Activated naive CD4-positive, alpha-beta T cell treated with anti-CD3 and anti-CD28 coated beads, Interleukin-2, amount 50 U/mL, for 16 hours (primary cell): Measurements from ENCODE around the gene COBL.
"Not testable (repeated sequence)": the region's sequence is repeated elsewhere in the genome, so short reads cannot be mapped to it uniquely, and the experiment has no call there.

Experiments used
- DNase-seq: peaks from one replicate; pipeline ENCODE4 v3.0.0-alpha.2; 2020

The COBL gene

GRCh38 chr7:51013861-51014511 lies 302.6 kb downstream of the COBL start:
- DNase-seq, result no peak

- DNase-seq, result no peak
These were observed 303.3 kb downstream of the COBL start for GRCh38 chr7:51013218-51013786.

- no peak for DNase-seq
These were observed 303.9 kb downstream of the COBL start for GRCh38 chr7:51012569-51013217.

GRCh38 chr7:51011710-51012350 lies 304.8 kb downstream of the COBL start:
- DNase-seq, result no peak

DNA sequence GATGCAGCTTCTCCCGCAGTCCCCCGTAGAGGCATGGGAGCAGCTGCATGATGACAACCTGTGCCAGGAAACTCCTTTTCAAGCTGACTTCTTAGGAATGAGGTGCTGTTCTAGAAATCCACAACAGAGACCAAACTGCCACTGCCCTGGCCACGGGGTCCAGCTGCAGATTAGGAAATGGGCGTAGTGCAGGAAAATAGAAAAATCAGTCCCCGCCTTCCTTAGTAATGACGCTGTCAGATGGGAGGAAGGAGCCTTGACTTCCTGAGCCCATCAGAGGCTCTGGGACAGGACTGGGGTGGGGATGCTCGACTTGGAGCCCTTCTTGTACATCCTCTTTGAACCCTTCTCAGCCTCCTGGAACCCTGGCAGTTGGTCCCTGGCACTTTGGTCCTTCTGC lies 306.1 kb downstream of the COBL start:
- DNase-seq, result no peak

DNA sequence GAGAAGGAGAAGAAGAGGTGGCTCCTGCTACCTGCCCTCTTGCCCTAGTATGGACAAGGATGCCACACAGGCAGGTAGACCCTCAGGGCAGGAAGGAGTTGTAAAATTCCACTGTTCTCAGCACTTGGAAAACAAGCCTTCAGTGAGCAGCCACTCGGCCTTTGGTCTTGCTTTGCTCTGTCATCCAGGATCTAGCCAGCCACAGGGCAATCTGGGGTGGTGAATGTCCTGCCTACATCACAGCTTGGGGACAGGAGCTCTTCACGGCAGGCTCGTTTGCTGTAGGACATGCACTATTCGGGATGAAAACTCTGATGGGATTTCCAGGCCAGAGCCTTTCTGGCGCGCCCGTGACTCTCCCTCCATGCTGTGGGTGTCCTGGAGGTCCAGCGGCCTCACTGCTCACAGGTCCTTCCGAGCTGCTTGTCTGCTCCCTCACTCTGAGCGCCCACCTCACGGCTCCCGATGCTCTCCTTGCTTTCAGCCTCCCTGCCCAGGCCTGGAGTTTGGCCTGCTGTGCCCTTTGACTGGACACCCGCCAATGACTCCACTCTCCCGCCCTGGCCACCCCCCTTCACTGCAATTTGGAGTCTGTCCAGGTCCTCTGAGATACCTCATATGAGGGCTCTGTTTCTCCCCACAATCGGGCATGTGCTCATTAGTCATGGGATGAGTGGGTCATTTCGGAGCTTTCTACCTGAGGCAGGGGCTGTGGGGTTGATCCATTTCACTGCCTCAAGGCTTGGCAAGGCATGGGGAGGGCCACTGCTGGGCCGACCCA lies 306.7 kb downstream of the COBL start:
- no peak for DNase-seq

DNA sequence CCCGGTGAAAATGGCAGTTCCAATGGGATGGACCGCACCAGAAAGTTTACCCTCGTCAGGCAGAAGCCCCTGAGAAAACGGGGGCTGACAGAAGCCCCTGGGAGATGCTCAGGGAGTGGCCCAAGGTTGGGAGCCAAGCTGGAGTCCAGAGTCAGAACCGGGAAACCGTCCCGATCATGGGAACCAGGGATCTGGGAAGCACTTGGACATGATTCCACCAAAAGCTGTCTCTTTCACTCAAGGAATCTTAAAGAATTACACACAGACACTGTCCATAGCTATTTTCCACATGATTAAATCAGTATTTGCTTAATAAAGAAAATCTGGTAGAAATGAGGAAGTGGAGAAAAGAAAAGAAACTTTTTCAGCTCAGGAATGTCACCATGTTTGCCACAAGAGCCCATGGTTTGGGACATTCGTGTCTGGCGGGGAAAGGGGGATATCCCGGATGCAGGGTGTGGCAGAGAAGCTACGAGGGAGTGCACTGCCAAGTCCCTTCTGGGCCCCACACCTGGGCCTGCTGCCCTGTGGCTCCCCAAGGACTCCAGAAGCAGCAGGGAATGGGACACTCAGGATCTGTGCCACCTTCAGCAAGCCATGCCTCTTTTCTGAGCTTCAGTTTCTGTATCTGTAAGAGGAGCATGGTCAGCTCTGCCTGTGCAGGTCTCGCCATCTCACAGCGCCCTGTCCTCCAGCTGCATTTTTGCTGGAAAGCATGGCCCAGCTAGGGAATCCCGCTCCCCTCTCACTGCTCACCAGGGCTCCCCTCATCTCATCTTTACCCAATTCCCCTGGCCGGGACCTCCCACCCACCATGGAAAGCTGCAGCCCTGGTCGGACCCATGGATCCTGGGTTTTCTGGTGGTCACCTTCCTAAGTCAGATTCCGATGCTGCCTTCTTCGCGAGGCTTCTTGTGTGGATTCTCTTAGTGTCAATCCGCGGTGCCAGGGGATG lies 308.8 kb downstream of the COBL start:
- DNase-seq, result no peak

- no peak for DNase-seq
These were observed 309.9 kb downstream of the COBL start for GRCh38 chr7:51006483-51007235.

DNA sequence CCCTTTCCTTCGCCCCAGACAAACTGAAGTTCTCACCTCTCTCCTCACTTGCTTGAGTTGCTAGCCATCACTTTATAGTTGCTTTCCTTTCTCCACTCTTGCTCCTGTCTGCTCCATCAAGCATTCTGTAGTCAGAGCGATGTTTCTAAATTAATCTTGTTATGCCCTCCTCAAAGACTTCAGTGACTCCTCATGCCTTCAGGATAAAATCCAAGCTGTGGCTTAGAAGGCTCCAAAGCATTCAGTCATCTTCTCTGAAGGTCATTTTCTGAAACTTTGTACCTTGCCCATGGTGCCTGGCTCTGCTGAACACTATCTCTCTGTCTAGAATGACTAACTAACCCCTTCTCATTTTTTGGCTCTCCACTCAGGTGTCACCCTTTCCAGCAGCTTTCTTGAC lies 311.5 kb downstream of the COBL start:
- no peak for DNase-seq

- DNase-seq, result no peak
These were observed 315.7 kb downstream of the COBL start for GRCh38 chr7:51000956-51001355.

DNA sequence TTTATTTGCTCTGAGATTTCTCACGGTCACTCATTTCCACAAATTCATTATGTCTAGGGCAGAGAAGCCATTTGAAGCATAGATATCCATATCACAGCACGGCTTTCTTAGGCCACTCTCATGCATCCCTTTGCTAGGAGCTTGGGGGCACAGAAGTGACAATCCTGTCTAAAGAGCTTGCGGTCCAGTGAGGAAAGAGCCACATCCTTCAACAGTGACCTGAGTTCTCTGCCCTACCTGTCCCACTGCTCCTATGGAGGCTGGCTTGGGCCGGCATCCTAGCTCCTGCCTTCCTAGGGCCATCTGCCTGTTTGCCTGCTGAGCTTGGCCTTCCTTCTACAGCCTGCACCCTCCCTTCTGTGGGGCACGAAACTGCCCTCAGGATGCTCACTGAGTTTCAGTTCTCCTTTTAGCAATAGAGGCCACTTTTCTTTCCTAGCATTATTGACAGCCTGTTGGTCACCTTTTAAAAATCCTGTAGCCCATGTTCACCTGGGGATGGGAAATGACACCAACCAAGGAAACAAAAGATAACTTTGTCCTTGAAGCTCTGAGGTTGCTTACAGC lies 321.8 kb downstream of the COBL start:
- DNase-seq, result no peak

- not testable (repeated sequence) for DNase-seq
These were observed 326.4 kb downstream of the COBL start for GRCh38 chr7:50990214-50990613.

DNA sequence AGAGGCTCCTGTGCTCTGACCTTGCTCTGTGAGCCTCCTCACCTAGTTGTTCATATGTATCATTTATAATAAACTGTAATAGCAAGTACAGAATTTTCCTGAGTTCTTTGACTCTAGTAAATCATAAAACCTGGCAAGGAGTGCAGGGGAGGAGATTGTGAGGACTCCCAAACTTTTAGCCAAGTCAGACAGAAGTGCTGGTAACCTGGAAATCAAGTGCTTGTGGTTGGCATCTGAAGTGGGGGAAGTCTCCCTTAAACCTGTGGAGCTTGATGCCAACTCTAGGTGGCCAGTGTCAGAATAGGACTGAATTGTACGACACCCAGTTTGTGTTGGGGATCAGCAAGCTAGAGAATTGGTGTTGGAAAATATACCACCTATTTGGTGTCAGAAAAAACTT lies 327.6 kb downstream of the COBL start:
- DNase-seq, result no peak

GRCh38 chr7:50988465-50988864 lies 328.1 kb downstream of the COBL start:
- no peak for DNase-seq

DNA sequence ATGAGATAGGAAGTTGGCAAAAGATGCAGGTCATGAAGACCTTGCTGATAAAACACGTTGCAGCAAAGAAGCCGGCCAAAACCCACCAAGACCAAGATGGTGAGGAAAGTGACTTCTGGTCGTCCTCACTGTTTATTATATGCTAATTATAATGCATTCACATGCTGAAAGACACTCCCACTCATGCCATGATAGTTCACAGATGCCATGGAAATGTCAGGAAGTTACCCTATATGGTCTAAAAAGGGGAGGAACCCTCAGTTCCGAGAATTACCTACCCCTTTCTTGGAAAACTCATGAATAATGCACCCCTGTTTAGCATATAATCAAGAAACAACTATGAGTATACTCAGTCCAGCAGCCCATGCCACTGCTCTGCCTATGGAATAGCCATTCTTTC lies 331.5 kb downstream of the COBL start:
- DNase-seq, result no peak

GRCh38 chr7:50983850-50984249 lies 332.8 kb downstream of the COBL start:
- DNase-seq, result no peak

DNA sequence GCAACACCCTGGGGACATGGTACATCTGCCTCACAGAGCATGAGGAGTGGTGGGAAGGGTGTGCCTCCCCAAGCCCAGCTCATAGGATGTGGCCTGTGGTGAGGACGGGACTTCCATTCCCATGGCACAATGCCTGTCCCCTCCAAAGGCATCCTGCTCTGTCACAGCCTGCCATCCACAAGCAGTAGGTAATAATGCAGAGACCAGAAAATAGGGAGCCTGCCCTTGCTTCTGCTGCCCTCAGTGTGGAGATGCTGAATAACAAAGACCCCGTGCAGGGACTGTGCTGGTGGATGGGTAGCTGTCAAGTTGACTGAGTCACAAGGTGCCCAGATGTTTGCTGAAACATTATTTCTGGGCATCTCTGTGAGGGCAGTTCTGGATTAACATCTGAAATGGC lies 334.0 kb downstream of the COBL start:
- no peak for DNase-seq

- no peak for DNase-seq
These were observed 334.9 kb downstream of the COBL start for GRCh38 chr7:50981743-50982142.

GRCh38 chr7:50980411-50980810 lies 336.2 kb downstream of the COBL start:
- no peak for DNase-seq

GRCh38 chr7:50978633-50979215 lies 337.9 kb downstream of the COBL start:
- no peak for DNase-seq

DNA sequence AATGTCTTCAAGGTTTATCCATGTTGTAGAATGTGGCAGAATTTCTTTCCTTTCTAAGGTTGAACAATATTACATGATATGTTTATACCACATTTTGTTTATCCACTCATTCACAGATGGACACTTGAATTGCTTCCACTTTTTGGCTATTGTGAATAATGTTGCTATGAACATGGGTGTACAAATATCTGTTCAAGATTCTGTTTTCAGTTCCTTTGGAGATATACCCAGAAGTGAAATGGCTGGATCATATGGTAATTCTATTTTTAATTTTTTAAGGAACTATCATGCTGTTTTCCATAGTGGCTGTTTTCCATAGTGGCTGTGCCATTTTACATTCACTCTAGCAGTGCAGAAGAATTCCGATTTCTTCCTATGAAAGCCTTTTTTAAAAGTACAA lies 339.2 kb downstream of the COBL start:
- DNase-seq, result no peak
